Measurements from ENCODE around the gene CDH13. TPM values are rescaled to one million over a fixed set of nuclear protein-coding genes. Genes with fewer than 3 reads are reported as not detected.

Gene CDH13
- total and polyA plus RNA-seq, 2 donors (not counting 3 experiments of a cell fraction or from before 2014, with no cell fraction given), result 96.6 to 124 TPM

- DNase-seq (ENCODE audit: low read depth, low spot score) (no peak), FAIRE-seq (no peak)
- no peak overlapping the region for H3K9ac ChIP-seq (replicated peaks; ENCODE audit: extremely low read depth, insufficient read depth, low read length)
- H4K20me1 ChIP-seq (replicated peaks; ENCODE audit: control insufficient read depth, extremely low read depth, insufficient read depth, low read length), result no peaks in the 10 kb centered on the region
- no TSS peak for BruUV-seq (replicated peaks)
- dilution Hi-C loops (cut with MboI; ENCODE audit: extremely low pct_ligation_motif_present, low sequenced_read_pairs) (no loop called here), intact Hi-C loops (cut with micrococcal nuclease) (no loop called here)
- peaks cover 5% of the 10 kb centered on the region for H3K4me1 ChIP-seq (ENCODE audit: control insufficient read depth, extremely low read depth, insufficient read depth, low read length)
- H3K4me2 ChIP-seq (ENCODE audit: insufficient read depth, low read length), result no peak overlapping the region
- no peak overlapping the region for H3K4me3 ChIP-seq (replicated peaks in 1 of 3; ENCODE audit: insufficient read depth in 1 of 3, low read depth in 1 of 3, low read length in 3 of 3)
- H3K36me3 ChIP-seq (ENCODE audit: control insufficient read depth in 2 of 2, extremely low read depth in 1 of 2, insufficient read depth in 2 of 2, low read length in 2 of 2), result no peaks in the 10 kb centered on the region
- no peaks in the 10 kb centered on the region for H3K9me3 ChIP-seq (replicated peaks; ENCODE audit: control insufficient read depth, insufficient read depth, low read length)
- H2AFZ ChIP-seq (ENCODE audit: low read depth, low read length), result no peak overlapping the region
- no peak overlapping the region for H3K27ac ChIP-seq (ENCODE audit: insufficient read depth, low read depth, low read length)
- POLR2A ChIA-PET, result no interaction called here
- CTCF ChIA-PET, result no interaction called here
- H3K27me3 ChIP-seq (ENCODE audit: control insufficient read depth in 2 of 2, insufficient read depth in 2 of 2, low read length in 2 of 2), result no peaks in the 10 kb centered on the region
- TF ChIP-seq FOS (IDR thresholded peaks at IDR 0.05; ENCODE audit: borderline replicate concordance, insufficient read depth, low read length) (no peak), EZH2 (IDR thresholded peaks at IDR 0.05; ENCODE audit: borderline replicate concordance, low read depth, low read length, severe bottlenecking) (no peak), GATA2 (IDR thresholded peaks at IDR 0.05; ENCODE audit: insufficient read depth, insufficient read length, low read depth, low read length) (no peak), POLR2AphosphoS5 (IDR thresholded peaks at IDR 0.05; ENCODE audit: insufficient read depth, low read depth, low read length) (no peak), CTCF (IDR thresholded peaks at IDR 0.05; ENCODE audit: extremely low read depth in 1 of 2, insufficient read depth in 1 of 2, low read depth in 1 of 2, low read length in 2 of 2) (no peak), JUN (IDR thresholded peaks at IDR 0.05; ENCODE audit: borderline replicate concordance, insufficient read depth, insufficient read length, low read depth) (no peak), POLR2A (IDR thresholded peaks at IDR 0.05; ENCODE audit: low read depth, low read length) (no peak), MAX (IDR thresholded peaks at IDR 0.05; ENCODE audit: insufficient read depth, insufficient read length) (no peak), MYC (IDR thresholded peaks at IDR 0.05; ENCODE audit: low read depth, low read length) (no peak)
- no peaks in the 10 kb centered on the region for H3K79me2 ChIP-seq (ENCODE audit: control insufficient read depth, insufficient read depth, low read length)
- H3K9me1 ChIP-seq (replicated peaks; ENCODE audit: control insufficient read depth, extremely low read depth, insufficient read depth, low read length), result no peaks in the 10 kb centered on the region
Measured at GRCh38 chr16:83031524-83031923, 404.8 kb downstream of the CDH13 start.

Measured in endothelial cell of umbilical vein (primary cell).